Mucosa of descending colon (tissue), 3 donors: ENCODE data around the gene PGGHG. TPM values are rescaled to one million over a fixed set of nuclear protein-coding genes. Genes with fewer than 3 reads are reported as not detected.

Source experiments
- ATAC-seq: fragments of 200-7000 bp; cut with Tn5 transposase; one replicate; pipeline ENCODE4 v1.9.1; 2020; ENCODE audit warnings: mild to moderate bottlenecking, moderate library complexity
- DNase-seq, 3 donors: peaks; one replicate each; pipeline ENCODE4 v3.0.0-alpha.2; 2020
- H3K36me3 ChIP-seq: fragments of 200-600 bp; one replicate; pipeline ENCODE4 v1.8.0; 2021; ENCODE audit warnings: low read depth, mild to moderate bottlenecking
- H3K4me1 ChIP-seq: fragments of 200-600 bp; one replicate; pipeline ENCODE4 v1.8.0; 2021; ENCODE audit warnings: low read depth, mild to moderate bottlenecking
- H3K4me3 ChIP-seq: fragments of 200-600 bp; one replicate; pipeline ENCODE4 v1.8.0; 2021; ENCODE audit warnings: mild to moderate bottlenecking
- H3K9me3 ChIP-seq: fragments of 200-600 bp; one replicate; pipeline ENCODE4 v1.8.0; 2021; ENCODE audit warnings: mild to moderate bottlenecking
- CTCF ChIP-seq: fragments of 200-600 bp; IDR thresholded peaks from one replicate; pipeline ENCODE4 v1.8.0; 2022; ENCODE audit warnings: antibody characterized with exemption, mild to moderate bottlenecking
- intact Hi-C, 2 donors: fragments of 100-400 bp; cut with DNase I in 1 of 2; cut with micrococcal nuclease in 1 of 2; formaldehyde crosslinking; loops; one replicate each; pipeline versions ENCODE4 v1.11.0 to v1.11.1; 2022; cut with DNase I, micrococcal nuclease
- total RNA-seq, 3 donors: library from RNA; stranded (reverse); fragmentation: NEBNext Ultra II Directional in 2 of 3; extraction: Animal tissue kit (Norgen Biotek cat#: 25700) in 2 of 3; gene quantifications; one replicate each; pipeline versions ENCODE4 v1.2.1 to v1.2.4, GENCODE V29; 2021 to 2023
- donor health status: DM: no; HTN: no; CAD: no; lungs with moderate emphysema.
- donor health status: DM: no; HTN: no; CAD: no.
- donor health status: DM: no; HTN: yes; CAD: no.

Gene PGGHG
- total RNA-seq, 3 donors from 2014 or later = 21.2 to 37.1 (median 29.7) TPM

GRCh38 chr11:334264-334994 is 45.5 kb downstream of the PGGHG start:
- Histone ChIP-seq H3K9me3 (no peaks in the 10 kb centered on the region), H3K36me3 (no peaks in the 10 kb centered on the region), H3K4me3 (no peak overlapping the region), H3K4me1 (no peaks in the 10 kb centered on the region)
- no peak for TF ChIP-seq CTCF
- ATAC-seq = no peak
- intact Hi-C loops = no loop called here
- DNase-seq = peak in 1 of 3 donors; percentile 12

- intact Hi-C loops = no loop called here
- no peaks in the 10 kb centered on the region for H3K9me3 ChIP-seq
These were observed 47.1 kb downstream of the PGGHG start for GRCh38 chr11:335779-336658.

GRCh38 chr11:336659-337198 is 47.8 kb downstream of the PGGHG start:
- no peaks in the 10 kb centered on the region for H3K9me3 ChIP-seq
- no peaks in the 10 kb centered on the region for H3K4me1 ChIP-seq
- intact Hi-C loops = no loop called here
- no peak for TF ChIP-seq CTCF
- H3K36me3 ChIP-seq = no peaks in the 10 kb centered on the region
- DNase-seq (peak in 1 of 3 donors; percentile 17), ATAC-seq (peak; percentile 75)
- no peak overlapping the region for H3K4me3 ChIP-seq

More at GRCh38 chr11:335779-336658, 47.1 kb downstream of the PGGHG start:
- TF ChIP-seq CTCF = no peak
- Histone ChIP-seq H3K4me1 (no peaks in the 10 kb centered on the region), H3K36me3 (no peaks in the 10 kb centered on the region), H3K4me3 (no peak overlapping the region)
- ATAC-seq (peak; percentile 87), DNase-seq (peak in 1 of 3 donors; percentile 24)

DNA sequence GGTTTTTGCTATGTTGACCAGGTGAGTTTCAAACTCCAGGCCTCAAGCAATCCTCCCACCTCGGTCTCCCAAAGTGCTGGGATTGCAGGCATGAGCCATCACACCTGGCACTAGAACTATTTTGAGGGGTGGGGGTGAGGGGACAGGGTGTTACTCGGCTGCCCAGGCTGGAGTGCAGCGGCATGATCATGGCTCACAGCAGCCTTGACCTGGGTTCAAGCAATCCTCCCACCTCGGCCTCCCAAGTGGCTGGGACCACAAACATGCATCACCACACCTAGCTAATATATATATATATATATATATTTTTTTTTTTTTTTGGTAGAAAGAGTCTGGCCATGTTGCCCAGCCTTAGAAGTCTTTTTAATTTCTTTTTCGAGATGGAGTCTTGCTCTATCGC is 48.8 kb downstream of the PGGHG start:
- TF ChIP-seq CTCF = no peak
- no peaks in the 10 kb centered on the region for H3K9me3 ChIP-seq
- H3K4me1 ChIP-seq = no peaks in the 10 kb centered on the region
- intact Hi-C loops = no loop called here
- H3K4me3 ChIP-seq = no peak overlapping the region
- no peaks in the 10 kb centered on the region for H3K36me3 ChIP-seq
- peak in 1 of 3 donors; percentile 17 for DNase-seq
- no peak for ATAC-seq

DNA sequence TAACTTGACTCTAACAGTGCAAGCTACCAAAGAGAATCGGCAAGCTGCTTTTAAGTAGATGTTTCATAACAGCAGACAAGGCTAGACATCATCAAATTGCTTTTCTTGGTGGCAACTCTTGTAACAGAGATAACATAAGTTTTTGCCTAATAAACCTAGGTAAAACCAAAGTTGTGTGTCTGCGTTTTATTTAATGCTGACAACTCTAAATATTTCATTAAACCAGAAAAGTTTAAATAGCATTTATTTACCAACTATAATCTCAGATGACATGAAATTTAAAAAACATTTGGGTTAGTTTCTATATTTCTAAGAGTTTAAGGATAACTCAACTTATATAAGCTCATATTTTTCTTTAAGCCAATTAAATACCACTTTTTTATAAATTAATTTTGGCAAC is 51.0 kb downstream of the PGGHG start:
- no peak for DNase-seq
- no peak for TF ChIP-seq CTCF
- ATAC-seq = no peak
- no peaks in the 10 kb centered on the region for H3K9me3 ChIP-seq
- intact Hi-C loops = no loop called here
- H3K36me3 ChIP-seq = no peaks in the 10 kb centered on the region
- H3K4me3 ChIP-seq = no peak overlapping the region
- H3K4me1 ChIP-seq = no peaks in the 10 kb centered on the region
